RWPE1 (cell line): Measurements from ENCODE around the gene FBXW11.
"Not testable (repeated sequence)": the region's sequence is repeated elsewhere in the genome, so short reads cannot be mapped to it uniquely, and the experiment has no call there.

ENCODE experiments used
- CTCF ChIA-PET: fragments of 350-600 bp; sonication (Branson Sonifier 250); formaldehyde crosslinking; extraction: SDS; loops from one replicate; lab custom pipeline; 2021; lab: Yijun Ruan, JAX
- POLR2A ChIA-PET: fragments of 400-600 bp; formaldehyde crosslinking; extraction: SDS; loops from one replicate; lab custom pipeline; 2020; ENCODE audit warnings: antibody characterized with exemption; ENCODE audit not compliant: low non-redundant PET; lab: Yijun Ruan, JAX
- DNase-seq: peaks from one replicate; pipeline ENCODE4 v3.0.0; 2012; ENCODE audit warnings: low spot score
- H3K27ac ChIP-seq: fragments of 450-650 bp; 2 replicates; pipeline ENCODE4 v1.5.1; 2017
- CTCF ChIP-seq: fragments of 450-650 bp; conservative IDR thresholded peaks from 2 replicates; pipeline ENCODE4 v1.5.1; 2017; ENCODE audit warnings: low read depth, mild to moderate bottlenecking

The FBXW11 gene

DNA sequence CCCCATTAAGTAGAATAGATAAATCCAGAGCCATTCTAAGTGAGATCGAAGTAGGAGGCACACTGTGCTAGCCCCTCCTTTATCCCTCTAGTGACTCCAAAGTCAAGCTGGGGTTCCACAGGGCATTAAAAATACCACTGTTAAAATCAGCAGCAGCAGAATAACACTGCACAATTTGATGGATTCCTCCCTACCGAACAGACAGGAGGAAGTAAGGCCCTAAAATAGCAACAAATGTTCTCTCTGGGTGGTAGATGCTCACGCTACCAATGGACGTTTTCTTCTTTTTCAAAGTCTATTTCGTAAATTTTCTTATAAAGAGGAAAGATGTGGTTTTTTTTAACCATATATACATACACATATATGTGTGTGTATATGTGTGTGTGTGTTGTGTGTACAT is 54.4 kb downstream of the FBXW11 start:
- no peak overlapping the region for H3K27ac ChIP-seq
- DNase-seq = no peak
- ChIA-PET CTCF (interaction anchor here (0.6 to 0.7 kb wide), 2 partner anchors 44 to 582 kb away, joined by 3 read pairs; no protein-coding TSS in a partner anchor), POLR2A (interaction anchor here (0.6 to 0.7 kb wide), 2 partner anchors 23 to 34 kb away, joined by 3 to 4 read pairs; no protein-coding TSS in a partner anchor)
- no peak for TF ChIP-seq CTCF

GRCh38 chr5:171951218-171951617 is 55.2 kb downstream of the FBXW11 start:
- no peak for TF ChIP-seq CTCF
- CTCF ChIA-PET = interaction anchor here (0.7 kb wide), 1 partner anchor 46 kb away, joined by 4 read pairs; no protein-coding TSS in a partner anchor
- POLR2A ChIA-PET = no interaction called here
- no peak for DNase-seq
- no peak overlapping the region for H3K27ac ChIP-seq

DNA sequence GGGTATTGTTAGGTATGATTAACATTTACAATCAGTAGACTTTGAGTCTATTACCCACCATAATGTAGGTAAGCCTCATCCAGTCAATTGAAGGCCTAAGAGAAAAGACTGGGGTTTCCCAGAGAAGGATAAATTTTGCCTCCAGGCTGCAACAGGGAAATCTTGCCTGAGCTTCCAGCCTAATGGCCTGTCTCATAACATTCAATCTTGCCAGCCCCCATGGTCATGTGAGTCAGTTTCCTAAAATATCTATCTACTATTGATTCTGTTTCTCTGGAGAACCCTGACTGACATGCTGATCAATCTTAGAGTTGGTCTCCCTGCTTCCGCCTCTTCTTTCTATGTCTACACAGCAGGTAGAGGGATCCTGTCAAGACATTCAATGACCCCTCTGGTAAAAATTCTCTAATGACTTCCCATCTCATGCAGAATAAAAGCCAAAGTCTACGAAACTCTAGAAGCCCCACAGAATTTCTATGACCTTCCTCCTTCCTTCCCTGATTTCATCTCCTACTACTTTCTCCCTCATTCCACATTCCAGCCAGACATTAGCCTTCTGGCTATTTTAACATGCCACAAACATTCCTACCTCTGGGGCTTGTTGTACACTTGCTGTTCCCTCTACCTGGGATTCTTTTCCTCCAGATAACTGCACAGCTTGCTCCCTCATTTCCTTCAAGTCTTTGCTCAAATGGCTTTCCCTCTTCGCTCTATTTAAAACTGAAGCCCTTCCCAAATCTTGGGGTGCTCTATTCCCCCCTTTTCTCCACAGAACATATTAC is 60.2 kb downstream of the FBXW11 start:
- TF ChIP-seq CTCF = no peak

DNA sequence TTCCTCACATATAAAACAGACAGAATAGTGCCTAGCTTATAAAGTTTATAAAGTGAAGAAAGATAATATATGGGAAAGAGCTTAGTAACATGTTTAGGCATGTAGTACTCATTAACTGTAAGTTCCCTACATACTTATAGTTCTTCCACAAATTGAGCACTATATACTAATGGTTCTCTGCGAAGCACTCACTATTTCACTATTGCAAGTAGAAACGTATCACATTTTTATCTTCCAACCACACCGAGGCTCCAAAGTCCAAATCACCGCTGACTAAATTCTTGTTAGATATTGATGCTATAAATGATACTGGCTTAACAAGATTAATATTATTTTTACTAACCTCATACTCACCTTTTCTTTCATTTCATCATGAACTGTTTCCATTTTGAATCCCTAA is 61.0 kb downstream of the FBXW11 start:
- no peak overlapping the region for H3K27ac ChIP-seq
- ChIA-PET POLR2A (no interaction called here), CTCF (interaction anchor here (0.6 to 0.8 kb wide), 2 partner anchors 9 to 21 kb away, joined by 3 to 4 read pairs; no protein-coding TSS in a partner anchor)
- peak; percentile 18 for DNase-seq
- no peak for TF ChIP-seq CTCF

More for the DNA sequence above, 60.2 kb downstream of the FBXW11 start:
- ChIA-PET CTCF (interaction anchor here (0.5 to 0.8 kb wide), 2 partner anchors 10 to 305 kb away, joined by 3 to 4 read pairs; no protein-coding TSS in a partner anchor), POLR2A (no interaction called here)
- no peak overlapping the region for H3K27ac ChIP-seq
- peak; percentile 47 for DNase-seq

- CTCF ChIA-PET = interaction anchor here (0.6 to 0.8 kb wide), 2 partner anchors 9 to 21 kb away, joined by 3 to 4 read pairs; no protein-coding TSS in a partner anchor
- H3K27ac ChIP-seq = no peak overlapping the region
- POLR2A ChIA-PET = no interaction called here
- no peak for TF ChIP-seq CTCF
- DNase-seq = no peak
Observed at GRCh38 chr5:171945066-171945465, 61.4 kb downstream of the FBXW11 start.

DNA sequence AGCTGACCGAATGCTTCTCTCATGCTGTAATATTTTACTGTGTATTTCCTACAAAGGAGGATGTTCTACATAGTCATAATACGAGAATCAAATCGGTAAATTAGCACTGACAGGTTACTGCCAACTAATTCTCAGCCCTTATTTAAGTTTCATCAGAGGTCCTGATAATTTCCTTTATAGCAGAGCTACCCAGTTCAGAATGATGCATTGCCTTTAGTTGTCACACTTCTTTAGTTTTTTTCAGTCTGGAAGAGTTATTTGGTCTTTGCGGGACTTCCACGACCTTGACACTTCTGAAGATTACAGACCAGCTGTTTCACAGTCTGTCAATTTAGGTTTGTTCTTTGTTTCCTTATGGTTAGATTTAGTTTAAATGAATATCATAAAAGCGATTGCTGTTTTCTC is 64.3 kb downstream of the FBXW11 start:
- POLR2A ChIA-PET, DNase-seq, H3K27ac ChIP-seq, CTCF ChIA-PET: not testable (repeated sequence)

DNA sequence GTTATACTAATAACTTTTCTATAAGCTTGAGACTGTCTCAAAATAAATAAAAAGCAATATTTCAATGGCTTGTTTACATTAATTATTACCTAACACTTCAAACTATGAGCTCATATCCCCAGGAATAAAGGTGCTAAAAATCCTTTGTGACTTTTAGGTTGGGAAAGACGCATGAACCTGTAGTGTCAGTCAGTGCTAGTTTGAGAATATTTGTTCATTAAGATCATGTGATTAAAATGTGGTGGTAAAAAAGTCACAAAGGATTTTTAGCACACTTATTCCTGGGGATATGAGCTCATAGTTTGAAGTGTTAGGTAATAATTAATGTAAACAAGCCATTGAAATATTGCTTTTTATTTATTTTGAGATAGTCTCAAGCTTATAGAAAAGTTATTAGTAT is 64.8 kb downstream of the FBXW11 start:
- POLR2A ChIA-PET, DNase-seq, H3K27ac ChIP-seq: not testable (repeated sequence)
- CTCF ChIA-PET = interaction anchor here (0.6 kb wide), 1 partner anchor 247 kb away, joined by 3 read pairs; no protein-coding TSS in a partner anchor

GRCh38 chr5:171941275-171941674 is 65.2 kb downstream of the FBXW11 start:
- CTCF ChIA-PET = interaction anchor here (0.6 kb wide), 1 partner anchor 247 kb away, joined by 3 read pairs; no protein-coding TSS in a partner anchor
- POLR2A ChIA-PET, H3K27ac ChIP-seq, DNase-seq: not testable (repeated sequence)
